OCI-LY1 (cell line): ENCODE results near the gene EME2.

Experiments
- H2AFZ ChIP-seq: fragments of 200-600 bp; sonication (generic), shearing (Covaris generic); 2 replicates; pipeline ENCODE4 v1.6.0; 2014; ENCODE audit warnings: antibody characterized with exemption, mild to moderate bottlenecking, low read length
- H3F3A ChIP-seq: fragments of 200-600 bp; sonication (generic), shearing (Covaris generic); 2 replicates; pipeline ENCODE4 v1.6.0; 2014; ENCODE audit warnings: mild to moderate bottlenecking, antibody characterized with exemption, low read length, moderate library complexity; ENCODE audit not compliant: insufficient read depth
- H3K27ac ChIP-seq: fragments of 200-600 bp; sonication (generic); 2 replicates; pipeline ENCODE4 v1.5.1; 2014; ENCODE audit warnings: low read length, mixed run types, mild to moderate bottlenecking, low read depth; ENCODE audit not compliant: poor library complexity, severe bottlenecking
- H3K27me3 ChIP-seq: fragments of 200-600 bp; sonication (generic); 2 replicates; pipeline ENCODE4 v1.6.0; 2014; ENCODE audit warnings: antibody characterized with exemption, mild to moderate bottlenecking, low read length, moderate library complexity; ENCODE audit not compliant: insufficient read depth
- H3K36me3 ChIP-seq: fragments of 200-600 bp; sonication (generic); 2 replicates; pipeline ENCODE4 v1.6.1; 2014; ENCODE audit warnings: mild to moderate bottlenecking, antibody characterized with exemption, low read length, moderate library complexity, mixed read lengths; ENCODE audit not compliant: insufficient read depth
- H3K4me1 ChIP-seq: fragments of 200-600 bp; sonication (generic); 2 replicates; pipeline ENCODE4 v1.5.1; 2014; ENCODE audit warnings: mild to moderate bottlenecking, low read length, moderate library complexity; ENCODE audit not compliant: insufficient read depth, severe bottlenecking
- H3K4me2 ChIP-seq: fragments of 200-600 bp; sonication (generic), shearing (Covaris generic); 2 replicates; pipeline ENCODE4 v1.6.1; 2014; ENCODE audit warnings: low read length
- H3K4me3 ChIP-seq: fragments of 200-600 bp; sonication (generic); 2 replicates; pipeline ENCODE4 v1.5.1; 2014; ENCODE audit warnings: low read length, low read depth, mild to moderate bottlenecking, mixed read lengths; ENCODE audit not compliant: poor library complexity, severe bottlenecking
- H3K79me2 ChIP-seq: fragments of 200-600 bp; shearing (Covaris generic); 2 replicates; pipeline ENCODE4 v1.6.1; 2016; ENCODE audit warnings: mixed run types, low read length, mixed read lengths; ENCODE audit not compliant: insufficient read depth
- H3K9ac ChIP-seq: fragments of 200-600 bp; sonication (generic), shearing (Covaris generic); 2 replicates; pipeline ENCODE4 v1.6.1; 2014; ENCODE audit warnings: mild to moderate bottlenecking, low read length, mixed read lengths
- H3K9me2 ChIP-seq: fragments of 200-600 bp; sonication (generic), shearing (Covaris generic); 2 replicates; pipeline ENCODE4 v1.6.1; 2014; ENCODE audit warnings: low read depth, mild to moderate bottlenecking, low read length, mixed read lengths
- H3K9me3 ChIP-seq: fragments of 200-600 bp; shearing (Covaris generic); 2 replicates; pipeline ENCODE4 v1.6.1; 2014; ENCODE audit warnings: low read length, mixed read lengths
- H4K20me1 ChIP-seq: fragments of 200-600 bp; sonication (generic), shearing (Covaris generic); 2 replicates; pipeline ENCODE4 v1.6.0; 2016; ENCODE audit warnings: mild to moderate bottlenecking, low read length; ENCODE audit not compliant: insufficient read depth
- CTCF ChIP-seq: fragments of 200-600 bp; sonication (generic), shearing (Covaris generic); IDR thresholded peaks from 2 replicates; pipeline ENCODE4 v1.5.1; 2017; ENCODE audit warnings: mild to moderate bottlenecking, antibody characterized with exemption, low read length, moderate library complexity, mixed read lengths
- EZH2 ChIP-seq: fragments of 200-600 bp; sonication (generic), shearing (Covaris generic); IDR thresholded peaks from 2 replicates; pipeline ENCODE4 v1.8.0; 2017; ENCODE audit warnings: borderline replicate concordance, mixed run types, mild to moderate bottlenecking, antibody characterized with exemption, low read length, moderate library complexity, mixed read lengths

The EME2 gene

GRCh38 chr16:1778200-1779179 lies 5.9 kb downstream of the EME2 start:
- Histone ChIP-seq H3K9me2 (no peaks in the 10 kb centered on the region), H3K4me3 (no peak overlapping the region), H3K4me2 (no peak overlapping the region), H2AFZ (no peak overlapping the region), H4K20me1 (no peaks in the 10 kb centered on the region), H3K36me3 (peaks cover 44% of the 10 kb centered on the region), H3K4me1 (peaks cover 25% of the 10 kb centered on the region), H3K9ac (no peak overlapping the region), H3F3A (0 out of 2 replicates have a peak, but pooled peaks cover 3% of the 10 kb centered on the region), H3K27me3 (no peaks in the 10 kb centered on the region), H3K79me2 (no peaks in the 10 kb centered on the region), H3K9me3 (no peaks in the 10 kb centered on the region), H3K27ac (no peak overlapping the region)
- TF ChIP-seq EZH2 = no peak
- no peak for TF ChIP-seq CTCF

- H3K36me3 ChIP-seq = peaks cover 44% of the 10 kb centered on the region
- peaks cover 6% of the 10 kb centered on the region; the same call in 1 of the 2 replicates for H3K79me2 ChIP-seq
- no peak overlapping the region for H3K9ac ChIP-seq
Measured at GRCh38 chr16:1779234-1779701, 6.7 kb downstream of the EME2 start.

More at GRCh38 chr16:1779234-1779701, 6.7 kb downstream of the EME2 start:
- TF ChIP-seq CTCF = no peak
- no peak for TF ChIP-seq EZH2
- Histone ChIP-seq H4K20me1 (no peaks in the 10 kb centered on the region), H3K27me3 (no peaks in the 10 kb centered on the region), H3K4me2 (no peak overlapping the region), H3K4me3 (no peak overlapping the region), H2AFZ (no peak overlapping the region), H3K27ac (no peak overlapping the region), H3K9me2 (no peaks in the 10 kb centered on the region), H3F3A (0 out of 2 replicates have a peak, but pooled peaks cover 3% of the 10 kb centered on the region), H3K4me1 (peaks cover 25% of the 10 kb centered on the region), H3K9me3 (no peaks in the 10 kb centered on the region)
